PC-3 (cell line): ENCODE data around the gene TIMM44.

Experiments
- CTCF ChIP-seq: fragments of 300-600 bp; sonication (generic); conservative IDR thresholded peaks from 2 replicates; pipeline ENCODE4 v1.5.1; 2017; ENCODE audit warnings: antibody characterized with exemption, low read depth, mild to moderate bottlenecking, low read length
- EZH2 ChIP-seq: fragments of 300-600 bp; sonication (generic); IDR thresholded peaks from one replicate; pipeline ENCODE4 v1.6.1; 2017; ENCODE audit warnings: antibody characterized with exemption, mild to moderate bottlenecking, low read length; ENCODE audit not compliant: unreplicated experiment
- EZH2phosphoT487 ChIP-seq: fragments of 300-600 bp; sonication (generic); IDR thresholded peaks from 2 replicates; pipeline ENCODE4 v1.6.1; 2018; ENCODE audit warnings: mild to moderate bottlenecking, antibody characterized with exemption, low read length, borderline replicate concordance

- TF ChIP-seq CTCF = no peak
- no peak for TF ChIP-seq EZH2
- no peak for TF ChIP-seq EZH2phosphoT487
Observed at GRCh38 chr19:7981661-7982060, 38.2 kb upstream of the TIMM44 start.
